Epithelial cell of proximal tubule (primary cell): ENCODE measurements around the gene MPP3. TPM values are rescaled to one million over a fixed set of nuclear protein-coding genes. Genes with fewer than 3 reads are reported as not detected.
"Not testable (repeated sequence)": the region's sequence is repeated elsewhere in the genome, so short reads cannot be mapped to it uniquely, and the experiment has no call there.

Experiments
- DNase-seq: peaks from one replicate; pipeline ENCODE4 v3.0.0-alpha.2; 2011; ENCODE audit warnings: low read depth
- H3K4me3 ChIP-seq: 2 replicates; pipeline ENCODE4 v1.5.1; 2011; ENCODE audit warnings: low read depth, mild to moderate bottlenecking, low read length
- CTCF ChIP-seq: conservative IDR thresholded peaks from 2 replicates; pipeline ENCODE4 v1.5.1; 2012; ENCODE audit warnings: low read depth, mild to moderate bottlenecking, low read length
- total RNA-seq: library from RNA; depleted of rRNA; stranded (reverse); fragments of >200 nt; gene quantifications from 2 replicates; pipeline ENCODE4 v1.2.3, GENCODE V29; 2015

MPP3 gene
- total RNA-seq, 1 donor from 2014 or later, result 10.8 TPM

- no peak overlapping the region for H3K4me3 ChIP-seq
- TF ChIP-seq CTCF, result no peak
- DNase-seq, result no peak
Observed at GRCh38 chr17:43808076-43808475, 24.9 kb downstream of the MPP3 start.

GRCh38 chr17:43805117-43805516, 27.8 kb downstream of the MPP3 start:
- DNase-seq, result no peak
- H3K4me3 ChIP-seq, result no peak overlapping the region
- TF ChIP-seq CTCF, result no peak

- H3K4me3 ChIP-seq, result no peak overlapping the region
- TF ChIP-seq CTCF, result no peak
- DNase-seq, result no peak
Observed at GRCh38 chr17:43803758-43804157, 29.2 kb downstream of the MPP3 start.

GRCh38 chr17:43801844-43802243, 31.1 kb downstream of the MPP3 start:
- no peak overlapping the region for H3K4me3 ChIP-seq
- DNase-seq, result no peak
- TF ChIP-seq CTCF, result no peak

GRCh38 chr17:43800736-43801135, 32.2 kb downstream of the MPP3 start:
- TF ChIP-seq CTCF, result no peak
- no peak for DNase-seq
- H3K4me3 ChIP-seq, result no peak overlapping the region

- DNase-seq, result no peak
- no peak for TF ChIP-seq CTCF
- H3K4me3 ChIP-seq, result no peak overlapping the region
Observed at GRCh38 chr17:43799047-43799446, 33.9 kb downstream of the MPP3 start.

- H3K4me3 ChIP-seq, DNase-seq: not testable (repeated sequence)
Observed at GRCh38 chr17:43798024-43798423, 34.9 kb downstream of the MPP3 start.

GRCh38 chr17:43792668-43793067, 40.3 kb downstream of the MPP3 start:
- H3K4me3 ChIP-seq, DNase-seq: not testable (repeated sequence)
